Measurements from ENCODE around the gene SYNPO.

The SYNPO gene

GRCh38 chr5:150656191-150657132 is 16.0 kb downstream of the SYNPO start:
- TF ChIP-seq CTCF (conservative IDR thresholded peaks at IDR 0.05; ENCODE audit: control insufficient read depth, insufficient read depth, low read depth, low read length), result peak; percentile 36
- H3K4me3 ChIP-seq (ENCODE audit: control insufficient read depth, low read depth, low read length), result peak overlapping the region; percentile 49
- peak; percentile 38 for DNase-seq (ENCODE audit: low read depth)

GRCh38 chr5:150658121-150658520 is 17.7 kb downstream of the SYNPO start:
- TF ChIP-seq CTCF (conservative IDR thresholded peaks at IDR 0.05; ENCODE audit: control insufficient read depth, insufficient read depth, low read depth, low read length), result no peak

GRCh38 chr5:150658699-150659265 is 18.3 kb downstream of the SYNPO start:
- no peak for TF ChIP-seq CTCF (conservative IDR thresholded peaks at IDR 0.05; ENCODE audit: control insufficient read depth, insufficient read depth, low read depth, low read length)
- H3K4me3 ChIP-seq (ENCODE audit: control insufficient read depth, low read depth, low read length), result no peak overlapping the region
- no peak for DNase-seq (ENCODE audit: low read depth)

More at GRCh38 chr5:150658121-150658520, 17.7 kb downstream of the SYNPO start:
- DNase-seq (ENCODE audit: low read depth), result no peak
- no peak overlapping the region for H3K4me3 ChIP-seq (ENCODE audit: control insufficient read depth, low read depth, low read length)

GRCh38 chr5:150659360-150660107 is 19.1 kb downstream of the SYNPO start:
- H3K4me3 ChIP-seq (ENCODE audit: control insufficient read depth, low read depth, low read length), result no peak overlapping the region
- no peak for DNase-seq (ENCODE audit: low read depth)
- TF ChIP-seq CTCF (conservative IDR thresholded peaks at IDR 0.05; ENCODE audit: control insufficient read depth, insufficient read depth, low read depth, low read length), result no peak

GRCh38 chr5:150660108-150660831 is 19.8 kb downstream of the SYNPO start:
- no peak overlapping the region for H3K4me3 ChIP-seq (ENCODE audit: control insufficient read depth, low read depth, low read length)
- no peak for DNase-seq (ENCODE audit: low read depth)
- TF ChIP-seq CTCF (conservative IDR thresholded peaks at IDR 0.05; ENCODE audit: control insufficient read depth, insufficient read depth, low read depth, low read length), result no peak

- no peak for TF ChIP-seq CTCF (conservative IDR thresholded peaks at IDR 0.05; ENCODE audit: control insufficient read depth, insufficient read depth, low read depth, low read length)
- no peak for DNase-seq (ENCODE audit: low read depth)
- H3K4me3 ChIP-seq (ENCODE audit: control insufficient read depth, low read depth, low read length), result no peak within 1 kb of the TSS
Measured at GRCh38 chr5:150661086-150661485, 20.6 kb downstream of the SYNPO start, which contains the start of gene MYOZ3. MYOZ3 (plus strand) TSS chr5:150661251; CDS start chr5:150662942, 1,691 bp downstream.

Measured in fibroblast of mammary gland (primary cell).